ENCODE results near the gene KIAA0586. TPM values are rescaled to one million over a fixed set of nuclear protein-coding genes. Genes with fewer than 3 reads are reported as not detected.

KIAA0586 gene
- total RNA-seq, 1 experiment from 2014 or later = 25.7 TPM

GRCh38 chr14:58560208-58560607 is 132.7 kb downstream of the KIAA0586 start:
- CTCF ChIA-PET = no interaction called here
- BruUV-seq (replicated peaks) = no TSS peak
- DNase-seq (ENCODE audit: low read depth, low spot score) = no peak
- POLR2A ChIA-PET = no interaction called here
- Histone ChIP-seq H3K4me3 (replicated peaks in 1 of 2; ENCODE audit: low read depth in 1 of 2, low read length in 2 of 2) (no peak overlapping the region), H3K4me2 (ENCODE audit: low read length) (no peak overlapping the region), H4K20me1 (ENCODE audit: insufficient read depth) (no peaks in the 10 kb centered on the region), H3K9ac (ENCODE audit: low read length) (no peak overlapping the region), H3K27ac (ENCODE audit: low read depth, low read length) (no peak overlapping the region), H3K9me2 (ENCODE audit: insufficient read depth) (no peaks in the 10 kb centered on the region), H3K4me1 (ENCODE audit: control insufficient read depth in 1 of 2, insufficient read depth in 2 of 2, low read length in 2 of 2) (no peaks in the 10 kb centered on the region), H3K9me3 (ENCODE audit: control insufficient read depth in 1 of 2, insufficient read depth in 1 of 2, low read depth in 1 of 2, low read length in 2 of 2) (no peaks in the 10 kb centered on the region), H3K36me3 (ENCODE audit: control insufficient read depth in 1 of 2, insufficient read depth in 2 of 2, low read length in 2 of 2) (no peaks in the 10 kb centered on the region), H3K27me3 (ENCODE audit: insufficient read depth, low read length) (no peaks in the 10 kb centered on the region), H2AFZ (ENCODE audit: low read depth, low read length, poor library complexity, severe bottlenecking) (no peak overlapping the region), H3K79me2 (ENCODE audit: insufficient read depth, low read length) (no peaks in the 10 kb centered on the region)
- TF ChIP-seq YY1 (IDR thresholded peaks at IDR 0.05; ENCODE audit: extremely low read depth, insufficient replicate concordance, low read depth, low read length) (no peak), ZBTB33 (IDR thresholded peaks at IDR 0.05; ENCODE audit: extremely low read depth, insufficient replicate concordance, low read length) (no peak), EGR1 (IDR thresholded peaks at IDR 0.05; ENCODE audit: low read depth) (no peak), SP1 (IDR thresholded peaks at IDR 0.05; ENCODE audit: low read depth) (no peak)
- intact Hi-C loops (cut with micrococcal nuclease) = no loop called here
- RAD21 ChIA-PET (ENCODE audit: low non-redundant PET in 1 of 2, low total read pairs in 2 of 2, uncharacterized antibody in 2 of 2, unreplicated experiment in 2 of 2) = no interaction called here
- no peak for ATAC-seq

- Histone ChIP-seq H3K4me3 (replicated peaks in 1 of 2; ENCODE audit: low read depth in 1 of 2, low read length in 2 of 2) (no peak overlapping the region), H3K27me3 (ENCODE audit: insufficient read depth, low read length) (no peaks in the 10 kb centered on the region), H3K9me2 (ENCODE audit: insufficient read depth) (no peaks in the 10 kb centered on the region), H3K27ac (ENCODE audit: low read depth, low read length) (no peak overlapping the region), H4K20me1 (ENCODE audit: insufficient read depth) (no peaks in the 10 kb centered on the region), H3K79me2 (ENCODE audit: insufficient read depth, low read length) (no peaks in the 10 kb centered on the region), H3K9ac (ENCODE audit: low read length) (no peak overlapping the region), H3K4me2 (ENCODE audit: low read length) (no peak overlapping the region), H3K9me3 (ENCODE audit: control insufficient read depth in 1 of 2, insufficient read depth in 1 of 2, low read depth in 1 of 2, low read length in 2 of 2) (no peaks in the 10 kb centered on the region), H3K4me1 (ENCODE audit: control insufficient read depth in 1 of 2, insufficient read depth in 2 of 2, low read length in 2 of 2) (no peaks in the 10 kb centered on the region), H3K36me3 (ENCODE audit: control insufficient read depth in 1 of 2, insufficient read depth in 2 of 2, low read length in 2 of 2) (no peaks in the 10 kb centered on the region), H2AFZ (ENCODE audit: low read depth, low read length, poor library complexity, severe bottlenecking) (no peak overlapping the region)
- ChIA-PET RAD21 (ENCODE audit: low non-redundant PET in 1 of 2, low total read pairs in 2 of 2, uncharacterized antibody in 2 of 2, unreplicated experiment in 2 of 2) (no interaction called here), CTCF (no interaction called here), POLR2A (no interaction called here)
- DNase-seq (ENCODE audit: low read depth, low spot score) (no peak), ATAC-seq (no peak)
- intact Hi-C loops (cut with micrococcal nuclease) = no loop called here
- no TSS peak for BruUV-seq (replicated peaks)
- TF ChIP-seq FOSL1 (IDR thresholded peaks at IDR 0.05; ENCODE audit: low read depth) = no peak
- TF ChIP-seq SRF (IDR thresholded peaks at IDR 0.05; ENCODE audit: low read depth) = no peak
- no peak for TF ChIP-seq MAX (IDR thresholded peaks at IDR 0.05)
- no peak for TF ChIP-seq POLR2A (IDR thresholded peaks at IDR 0.05; ENCODE audit: borderline replicate concordance, extremely low read depth, insufficient read depth, insufficient read length)
- TF ChIP-seq EGR1 (IDR thresholded peaks at IDR 0.05; ENCODE audit: low read depth) = no peak
- TF ChIP-seq YY1 (IDR thresholded peaks at IDR 0.05; ENCODE audit: extremely low read depth, insufficient replicate concordance, low read depth, low read length) = no peak
- no peak for TF ChIP-seq ZFX (IDR thresholded peaks at IDR 0.05)
- no peak for TF ChIP-seq REST (IDR thresholded peaks at IDR 0.05; ENCODE audit: low read depth)
- TF ChIP-seq JUND (IDR thresholded peaks at IDR 0.05) = no peak
- no peak for TF ChIP-seq EZH2 (IDR thresholded peaks at IDR 0.05)
- no peak for TF ChIP-seq CBX3 (IDR thresholded peaks at IDR 0.05; ENCODE audit: low read depth)
- no peak for TF ChIP-seq EZH2phosphoT487 (IDR thresholded peaks at IDR 0.05; ENCODE audit: borderline replicate concordance)
These were observed 134.6 kb downstream of the KIAA0586 start for GRCh38 chr14:58562141-58562540.

All from HCT116 (cell line).